ENCODE results near the gene PIGB.
"Not testable (repeated sequence)": the region's sequence is repeated elsewhere in the genome, so short reads cannot be mapped to it uniquely, and the experiment has no call there.

The PIGB gene

GRCh38 chr15:55318588-55319494 lies at the start of gene PIGB, which contains the start of gene PIGBOS1:
Gene PIGB (plus strand): TSS chr15:55319222. CDS start chr15:55319251, 29 bp downstream.
Gene PIGBOS1 (minus strand): TSS chr15:55319123. CDS start chr15:55317792, 1,331 bp downstream.
- peak; percentile 97 for DNase-seq

GRCh38 chr15:55270291-55270690 lies 48.7 kb upstream of the PIGB start:
- DNase-seq: no peak

GRCh38 chr15:55276324-55276723 lies 42.7 kb upstream of the PIGB start:
- no peak for DNase-seq

GRCh38 chr15:55277116-55277564 lies 41.9 kb upstream of the PIGB start:
- DNase-seq: peak; percentile 84

GRCh38 chr15:55277715-55278114 lies 41.3 kb upstream of the PIGB start:
- no peak for DNase-seq

- DNase-seq: no peak
Measured at GRCh38 chr15:55279100-55279745, 39.8 kb upstream of the PIGB start.

- DNase-seq: peak; percentile 85
Measured at GRCh38 chr15:55279746-55280351, 39.2 kb upstream of the PIGB start.

- not testable (repeated sequence) for DNase-seq
Measured at GRCh38 chr15:55280589-55280988, 38.4 kb upstream of the PIGB start.

- DNase-seq: peak; percentile 41
Measured at GRCh38 chr15:55281517-55282228, 37.3 kb upstream of the PIGB start.

- DNase-seq: peak; percentile 86
Measured at GRCh38 chr15:55282284-55282833, 36.7 kb upstream of the PIGB start.

- no peak for DNase-seq
Measured at GRCh38 chr15:55283379-55284147, 35.5 kb upstream of the PIGB start.

- no peak for DNase-seq
Measured at GRCh38 chr15:55284426-55284825, 34.6 kb upstream of the PIGB start.

- DNase-seq: not testable (repeated sequence)
Measured at GRCh38 chr15:55286442-55287189, 32.4 kb upstream of the PIGB start.

GRCh38 chr15:55288006-55288717 lies 30.9 kb upstream of the PIGB start:
- DNase-seq: no peak

GRCh38 chr15:55289011-55289745 lies 29.8 kb upstream of the PIGB start:
- peak; percentile 56 for DNase-seq

GRCh38 chr15:55289746-55290527 lies 29.1 kb upstream of the PIGB start, which contains the start of gene RAB27A:
Gene RAB27A (minus strand): TSS chr15:55289813. CDS start chr15:55234934, 54,879 bp downstream.
- peak; percentile 81 for DNase-seq

- peak; percentile 92 for DNase-seq
Measured at GRCh38 chr15:55290528-55291057, 28.4 kb upstream of the PIGB start.

- no peak for DNase-seq
Measured at GRCh38 chr15:55297315-55297714, 21.7 kb upstream of the PIGB start.

All from hematopoietic multipotent progenitor cell treated with erythropoietin and hydrocortisone succinate and interleukin-3 and kit ligand, for 4 days (in vitro differentiated cells).